HL-60/S4 treated with phorbol 12-myristate 13-acetate at 8.2 ng/mL for 4 days and 3 days (cell line): Measurements from ENCODE around the gene UVSSA.
"Not testable (repeated sequence)": the region's sequence is repeated elsewhere in the genome, so short reads cannot be mapped to it uniquely, and the experiment has no call there.

Experiments
- in situ Hi-C: fragments of 300-500 bp; cut with MboI; formaldehyde crosslinking; loops from 2 replicates; pipeline ENCODE4 v1.15.0; 2022; ENCODE audit warnings: low sequenced_read_pairs

Gene UVSSA

GRCh38 chr4:1383728-1384591 lies 37.0 kb downstream of the UVSSA start:
- in situ Hi-C loops = no loop called here

DNA sequence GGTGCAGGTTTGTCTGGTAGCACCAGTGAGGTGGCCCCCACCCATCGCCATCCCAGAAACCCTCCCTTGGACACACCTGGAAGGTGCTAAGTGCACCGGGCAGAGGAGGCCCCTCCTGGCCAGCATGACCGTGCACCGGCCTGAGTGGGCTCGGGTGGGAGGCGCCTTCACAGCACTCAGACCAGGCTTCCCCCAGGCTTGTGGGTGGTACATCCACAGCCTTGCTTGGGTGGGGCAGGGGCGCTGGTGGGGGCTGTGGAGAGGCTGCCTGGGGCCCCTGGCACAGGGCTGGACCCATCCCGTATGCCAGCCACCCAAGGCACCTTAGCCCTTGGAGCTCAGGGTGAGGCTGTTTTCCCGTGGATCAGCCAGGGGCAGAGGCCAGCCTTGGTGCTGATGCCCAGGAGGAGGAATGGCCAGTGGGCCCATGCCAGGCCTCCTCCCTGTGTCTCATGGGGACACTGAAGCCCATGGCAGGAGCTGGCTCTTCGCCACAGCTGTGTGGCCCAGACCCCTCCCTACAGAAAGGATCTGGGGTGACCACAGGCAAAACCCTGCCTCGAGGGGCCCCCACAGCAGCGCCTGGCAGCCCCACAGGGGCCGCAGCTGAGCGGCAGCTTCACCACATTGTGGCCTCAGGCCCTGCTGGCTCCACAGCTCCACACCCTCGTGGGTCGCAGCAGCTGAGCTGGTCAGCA lies 37.8 kb downstream of the UVSSA start:
- in situ Hi-C loops = no loop called here

DNA sequence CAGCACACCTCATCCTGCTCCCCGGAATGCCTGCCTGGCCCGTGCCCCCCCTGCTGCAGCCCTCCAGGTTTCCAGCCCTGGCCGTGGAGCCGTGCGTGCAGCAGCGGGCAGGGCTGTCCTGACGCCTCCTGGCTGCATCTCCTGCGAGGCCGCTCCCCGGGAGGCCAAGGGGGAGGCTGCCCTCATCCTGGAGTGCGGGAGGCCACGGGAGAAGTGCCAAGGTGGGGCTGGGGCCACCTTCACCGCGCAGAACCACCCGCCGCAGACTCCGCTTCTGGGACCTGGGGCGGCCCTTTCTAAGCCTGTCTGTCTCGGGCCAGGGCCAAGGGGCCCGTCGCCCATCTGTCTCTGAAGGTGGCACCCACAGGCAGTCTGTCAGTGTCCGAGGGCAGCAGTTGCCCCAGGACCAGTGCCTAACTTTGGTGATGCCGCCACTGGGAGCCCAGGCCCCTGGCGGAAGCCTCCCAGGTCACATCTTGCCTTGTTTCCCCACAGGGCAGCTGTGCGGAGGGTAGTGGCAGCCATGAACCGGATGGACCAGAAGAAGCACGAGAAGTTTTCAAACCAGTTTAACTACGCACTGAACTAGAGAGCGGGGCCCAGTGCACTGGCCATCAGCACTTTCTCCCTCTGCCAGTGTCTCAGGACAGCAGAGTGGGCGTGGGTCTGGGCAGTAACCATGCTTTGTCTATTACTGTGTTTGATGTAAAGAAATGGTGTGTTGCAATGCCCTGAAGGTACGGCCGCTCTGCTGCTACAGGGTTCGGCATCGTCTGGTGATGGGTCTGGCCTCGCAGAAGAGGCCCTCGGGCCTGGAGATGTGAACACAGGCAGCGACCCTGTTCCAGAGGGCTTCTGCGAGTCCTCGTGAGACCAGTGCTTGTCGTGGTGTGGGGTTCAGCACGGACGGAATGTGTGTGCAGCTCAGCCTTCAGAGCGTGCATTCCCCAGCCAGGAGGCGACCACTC lies 38.6 kb downstream of the UVSSA start:
- in situ Hi-C loops = no loop called here

DNA sequence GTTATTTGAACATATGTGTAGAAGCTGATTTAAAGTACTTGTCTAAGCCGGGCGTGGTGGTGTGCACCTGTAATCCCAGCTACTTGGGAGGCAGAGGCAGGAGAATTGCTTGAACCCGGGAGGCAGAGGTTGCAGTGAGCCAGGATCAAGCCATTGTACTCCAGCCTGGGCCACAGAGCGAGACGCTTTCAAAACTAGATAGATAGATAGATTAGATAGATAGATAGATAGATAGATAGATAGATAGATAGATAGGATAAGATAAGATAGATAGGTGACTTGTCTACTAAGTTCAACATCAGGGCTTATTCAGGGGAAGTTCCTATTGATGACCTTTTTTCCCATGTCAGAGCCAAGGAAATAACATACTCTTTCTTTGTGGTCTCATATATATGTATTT lies 46.4 kb downstream of the UVSSA start:
- in situ Hi-C loops = not testable (repeated sequence)

DNA sequence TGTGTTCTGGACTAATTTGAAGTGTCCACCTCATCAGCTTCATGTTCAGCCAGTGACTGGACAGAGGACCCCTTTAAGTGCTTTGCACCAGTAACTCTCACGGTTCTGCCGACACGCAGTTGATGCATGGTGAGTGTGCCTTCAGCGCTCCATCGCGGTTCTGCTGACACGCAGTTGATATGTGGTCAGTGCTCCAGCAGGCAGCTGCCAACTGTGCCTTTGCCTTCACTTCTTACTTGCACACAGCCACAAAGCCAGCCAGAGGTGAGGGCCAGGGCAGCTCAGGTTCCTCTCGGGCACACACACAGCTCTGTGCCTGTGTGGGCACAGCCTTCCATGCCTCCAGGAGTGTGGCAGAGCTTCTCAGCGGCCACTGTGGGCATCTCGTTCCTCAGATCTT lies 46.9 kb downstream of the UVSSA start:
- in situ Hi-C loops = no loop called here

GRCh38 chr4:1394554-1395388 lies 47.8 kb downstream of the UVSSA start:
- in situ Hi-C loops = not testable (repeated sequence)

GRCh38 chr4:1395389-1395820 lies 48.4 kb downstream of the UVSSA start:
- in situ Hi-C loops = not testable (repeated sequence)

GRCh38 chr4:1395941-1396805 lies 49.2 kb downstream of the UVSSA start:
- in situ Hi-C loops = no loop called here

- in situ Hi-C loops = no loop called here
These were observed 49.9 kb downstream of the UVSSA start for GRCh38 chr4:1396806-1397455.

- in situ Hi-C loops = no loop called here
These were observed 51.9 kb downstream of the UVSSA start for GRCh38 chr4:1398681-1399507.

DNA sequence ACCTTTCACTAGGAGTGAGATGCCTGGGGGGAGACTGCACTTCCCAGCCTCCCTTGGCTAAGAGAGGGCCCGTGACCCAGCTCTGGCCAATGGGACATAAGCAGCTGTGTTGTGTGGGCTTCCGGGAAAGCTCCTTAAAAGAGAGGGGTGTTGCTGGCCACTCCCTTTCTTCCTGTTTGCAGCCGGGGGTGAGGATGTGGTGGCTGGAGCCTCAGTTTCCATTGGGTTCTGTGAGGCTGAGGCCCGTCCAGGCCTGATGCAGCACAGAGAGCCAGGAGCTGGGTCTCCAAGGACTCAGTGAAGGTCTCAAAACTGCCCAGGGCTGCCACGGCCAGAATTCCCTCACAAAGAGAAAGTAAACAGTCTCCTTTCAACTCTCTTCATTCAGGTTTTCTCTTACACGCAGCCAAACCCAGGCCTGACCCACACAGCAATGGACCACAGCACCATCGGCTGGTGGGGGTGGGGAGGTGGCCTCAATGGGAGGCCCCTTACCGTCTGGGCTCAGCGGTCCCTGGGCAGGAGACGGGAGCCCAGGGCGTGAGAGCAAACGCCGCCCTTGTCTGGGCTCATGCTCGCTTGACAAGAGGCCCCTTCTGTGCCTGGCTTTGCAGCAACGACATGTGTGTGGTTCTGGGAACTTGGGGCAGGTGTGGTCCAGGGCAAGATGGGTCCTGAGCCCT lies 52.6 kb downstream of the UVSSA start:
- in situ Hi-C loops = no loop called here

GRCh38 chr4:1400191-1400805 lies 53.3 kb downstream of the UVSSA start:
- in situ Hi-C loops = no loop called here

DNA sequence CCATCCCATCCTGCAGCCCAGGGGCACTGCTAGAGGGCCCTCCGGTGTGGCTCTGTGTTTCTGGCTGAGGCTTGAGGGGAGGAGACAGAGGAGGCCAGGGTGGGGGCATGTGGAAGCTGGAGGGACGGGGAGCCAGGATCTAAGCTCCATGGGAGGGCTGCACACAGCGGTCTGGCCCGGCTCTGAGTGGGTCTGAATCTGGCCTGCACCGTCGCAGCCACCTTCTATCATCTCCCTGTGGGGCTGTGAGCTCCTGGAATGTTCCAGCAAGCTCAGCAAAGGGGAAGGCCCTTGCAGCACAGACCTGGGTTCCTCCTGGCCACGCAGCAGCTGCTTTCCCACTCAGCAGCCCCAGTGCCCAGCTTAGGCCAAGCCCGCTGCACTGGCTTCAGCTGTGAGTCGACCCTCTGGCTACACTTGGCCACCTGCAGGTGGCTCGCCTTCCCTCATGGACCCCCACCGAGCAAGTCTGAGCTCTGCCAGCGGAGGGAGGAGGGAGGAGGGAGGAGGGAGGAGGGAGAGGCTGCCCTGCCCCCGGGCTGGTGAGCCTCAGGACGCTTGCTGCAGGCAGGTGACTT lies 53.9 kb downstream of the UVSSA start:
- in situ Hi-C loops = no loop called here

- in situ Hi-C loops = no loop called here
These were observed 54.5 kb downstream of the UVSSA start for GRCh38 chr4:1401409-1402020.

DNA sequence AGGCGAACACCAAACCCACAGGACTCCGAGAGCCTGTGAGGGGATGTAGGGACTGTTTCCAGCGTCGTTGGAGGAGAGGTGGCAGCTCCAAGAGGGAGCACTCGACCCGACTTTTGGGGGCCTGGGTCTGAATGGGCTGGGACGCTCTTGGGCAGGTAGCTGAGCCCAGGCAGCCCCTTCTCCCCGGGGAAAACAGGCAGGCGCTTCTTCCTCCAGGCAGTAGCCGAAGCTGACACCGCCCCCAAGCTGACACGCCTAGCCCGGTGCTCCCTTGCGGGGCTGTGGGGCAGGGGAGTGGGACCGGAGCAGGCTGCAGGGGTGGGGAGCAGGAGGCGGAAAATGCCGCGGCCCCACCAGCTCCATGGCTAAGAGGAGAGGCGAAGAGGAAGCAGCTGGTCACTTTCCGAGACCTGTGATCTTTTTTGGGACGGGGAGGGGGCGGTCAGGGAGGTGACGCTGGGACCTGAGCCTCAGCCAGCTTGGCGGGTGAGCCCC lies 55.1 kb downstream of the UVSSA start:
- in situ Hi-C loops = no loop called here

DNA sequence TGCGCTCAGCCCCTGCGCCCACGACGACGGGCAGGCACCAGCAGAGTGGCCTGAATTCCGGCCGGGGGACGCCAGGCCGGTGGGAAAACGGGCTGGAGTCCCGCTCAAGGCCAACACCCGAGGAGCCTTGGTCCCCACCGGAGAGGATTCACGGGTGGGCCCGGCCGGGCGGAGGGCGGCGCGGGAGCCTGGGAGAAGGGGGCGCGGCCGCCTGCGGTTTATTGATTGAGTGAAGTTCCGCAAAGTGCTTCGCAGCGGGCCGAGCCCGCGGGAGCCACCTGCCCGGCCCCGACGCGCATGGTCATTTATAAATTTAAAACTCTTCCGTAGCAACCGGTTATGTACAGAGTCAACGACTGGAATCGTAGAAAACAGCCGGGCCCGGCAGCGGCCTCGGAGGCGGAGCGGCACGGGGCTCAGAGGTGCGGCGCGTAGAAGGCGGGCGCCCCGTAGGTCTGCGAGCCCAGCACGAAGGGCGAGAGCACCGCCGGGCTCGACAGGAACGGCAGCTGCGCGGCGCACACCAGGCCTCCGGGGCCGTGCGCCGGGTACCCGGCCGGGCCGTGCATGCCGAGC lies 55.6 kb downstream of the UVSSA start:
- in situ Hi-C loops = no loop called here
